Activated B cell treated with CpG ODN at 0.5 μM for 24 hours (primary cell): Measurements from ENCODE around the gene QSOX2. TPM values are rescaled to one million over a fixed set of nuclear protein-coding genes. Genes with fewer than 3 reads are reported as not detected.
A peak's percentile ranks its signal among the peaks of the same experiment; 100 is the strongest.

Experiments
- ATAC-seq: fragments of 200-7000 bp; cut with Tn5 transposase; one replicate; pipeline ENCODE4 v1.10.0; 2021; ENCODE audit warnings: low read depth, mild to moderate bottlenecking, moderate library complexity
- CTCF ChIA-PET: fragments of 350-600 bp; sonication (Branson Sonifier 250); formaldehyde crosslinking; loops from one replicate; lab custom pipeline; 2021; ENCODE audit warnings: antibody characterized with exemption; lab: Charles Lee
- POLR2A ChIA-PET: fragments of 350-600 bp; sonication (Branson Sonifier 250); formaldehyde crosslinking; loops from one replicate; lab custom pipeline; 2021; ENCODE audit warnings: antibody characterized with exemption; lab: Charles Lee
- DNase-seq: peaks from one replicate; pipeline ENCODE4 v3.0.0; 2022
- H3K27ac Mint-ChIP-seq: one replicate; pipeline ENCODE4 v1.8.0; 2020; ENCODE audit warnings: mixed read lengths
- H3K27me3 Mint-ChIP-seq: one replicate; pipeline ENCODE4 v1.8.0; 2021; ENCODE audit warnings: mixed read lengths
- H3K36me3 Mint-ChIP-seq: one replicate; pipeline ENCODE4 v1.8.0; 2021; ENCODE audit warnings: low read depth, mixed read lengths
- H3K4me1 Mint-ChIP-seq: one replicate; pipeline ENCODE4 v1.8.0; 2021; ENCODE audit warnings: mixed read lengths
- H3K4me3 Mint-ChIP-seq: one replicate; pipeline ENCODE4 v1.8.0; 2020; ENCODE audit warnings: mild to moderate bottlenecking, mixed read lengths
- H3K9me3 Mint-ChIP-seq: one replicate; pipeline ENCODE4 v1.8.0; 2020; ENCODE audit warnings: mixed read lengths
- intact Hi-C: fragments of 100-400 bp; cut with micrococcal nuclease; formaldehyde crosslinking; loops from one replicate; pipeline ENCODE4 v1.15.1; 2024
- total RNA-seq: library from RNA; stranded (reverse); gene quantifications from 2 replicates; pipeline ENCODE4 v1.2.3, GENCODE V29; 2022
- TF ChIP-seq, protein P1 (sequence below): fragments of 200-600 bp; IDR thresholded peaks from one replicate; pipeline ENCODE4 v1.8.0; 2022; ENCODE audit warnings: antibody characterized with exemption, mild to moderate bottlenecking

QSOX2 gene
- total RNA-seq, 1 donor from 2014 or later, result 49.1 TPM

DNA sequence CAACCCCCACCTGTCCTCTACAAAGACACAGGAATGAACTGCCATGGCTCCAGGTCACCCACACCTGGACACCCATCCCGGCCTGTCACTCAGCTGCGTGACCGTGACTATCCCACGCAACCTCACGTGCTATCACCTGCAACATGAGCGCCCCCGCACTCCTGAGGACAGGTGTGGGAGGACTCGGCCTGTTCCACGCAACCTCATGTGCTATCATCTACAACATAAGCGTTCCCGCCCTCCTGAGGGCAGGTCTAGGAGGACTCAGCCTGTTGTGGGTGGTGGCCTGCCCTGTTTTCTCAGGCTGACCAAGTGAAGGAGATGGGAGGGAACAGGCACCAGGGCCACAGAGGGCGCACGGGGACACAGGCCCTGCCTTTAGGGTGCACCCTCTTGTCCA lies 4.1 kb downstream of the QSOX2 start:
- ATAC-seq, result no peak

DNA sequence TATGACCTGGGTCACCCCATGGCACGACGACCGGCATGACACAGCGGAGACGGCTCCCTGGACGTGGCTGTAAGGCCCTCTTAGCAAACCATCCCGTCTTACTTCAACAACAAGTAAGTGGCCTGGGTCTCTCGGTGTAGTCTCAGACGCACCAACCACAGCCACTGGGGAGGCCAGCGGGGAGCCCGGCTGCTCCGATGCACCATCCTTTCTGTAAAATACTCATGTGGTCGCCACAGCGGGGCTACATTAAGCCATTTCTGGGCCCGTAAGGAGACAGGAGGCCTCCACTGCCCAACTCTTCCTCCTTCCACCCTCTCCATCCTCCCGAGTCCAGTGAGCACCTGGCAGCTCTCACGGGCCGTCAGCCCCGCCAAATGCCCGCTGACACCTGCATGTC lies 4.7 kb downstream of the QSOX2 start:
- TF ChIP-seq, protein P1, sequence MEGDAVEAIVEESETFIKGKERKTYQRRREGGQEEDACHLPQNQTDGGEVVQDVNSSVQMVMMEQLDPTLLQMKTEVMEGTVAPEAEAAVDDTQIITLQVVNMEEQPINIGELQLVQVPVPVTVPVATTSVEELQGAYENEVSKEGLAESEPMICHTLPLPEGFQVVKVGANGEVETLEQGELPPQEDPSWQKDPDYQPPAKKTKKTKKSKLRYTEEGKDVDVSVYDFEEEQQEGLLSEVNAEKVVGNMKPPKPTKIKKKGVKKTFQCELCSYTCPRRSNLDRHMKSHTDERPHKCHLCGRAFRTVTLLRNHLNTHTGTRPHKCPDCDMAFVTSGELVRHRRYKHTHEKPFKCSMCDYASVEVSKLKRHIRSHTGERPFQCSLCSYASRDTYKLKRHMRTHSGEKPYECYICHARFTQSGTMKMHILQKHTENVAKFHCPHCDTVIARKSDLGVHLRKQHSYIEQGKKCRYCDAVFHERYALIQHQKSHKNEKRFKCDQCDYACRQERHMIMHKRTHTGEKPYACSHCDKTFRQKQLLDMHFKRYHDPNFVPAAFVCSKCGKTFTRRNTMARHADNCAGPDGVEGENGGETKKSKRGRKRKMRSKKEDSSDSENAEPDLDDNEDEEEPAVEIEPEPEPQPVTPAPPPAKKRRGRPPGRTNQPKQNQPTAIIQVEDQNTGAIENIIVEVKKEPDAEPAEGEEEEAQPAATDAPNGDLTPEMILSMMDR, result no peak
- Mint-ChIP-seq H3K36me3 (peaks cover 50% of the 10 kb centered on the region), H3K4me1 (peaks cover 83% of the 10 kb centered on the region), H3K27ac (peak overlapping the region; percentile 92), H3K9me3 (no peaks in the 10 kb centered on the region), H3K4me3 (peak overlapping the region; percentile 50), H3K27me3 (no peaks in the 10 kb centered on the region)
- DNase-seq, result no peak
- CTCF ChIA-PET, result interaction anchor here (0.9 kb wide), 1 partner anchor 70 kb away, joined by 6 read pairs; no protein-coding TSS in a partner anchor
- POLR2A ChIA-PET, result interaction anchor here (1.3 to 2.4 kb wide), 4 partner anchors 15 to 48 kb away, joined by 4 to 60 read pairs (median 10); no protein-coding TSS in a partner anchor
- ATAC-seq, result no peak
- intact Hi-C loops, result loop anchor here (1.0 to 10.0 kb wide), 3 partner anchors 16 to 164 kb away; partner anchors contain the start of genes LHX3 and SNAPC4

More for the DNA sequence above, 4.1 kb downstream of the QSOX2 start:
- intact Hi-C loops, result loop anchor here (5.0 to 10.0 kb wide), 2 partner anchors 34 to 163 kb away; partner anchors contain the start of genes LHX3 and SNAPC4
- peak overlapping the region; percentile 50 for H3K4me3 Mint-ChIP-seq
- H3K36me3 Mint-ChIP-seq, result peaks cover 46% of the 10 kb centered on the region
- H3K9me3 Mint-ChIP-seq, result no peaks in the 10 kb centered on the region
- peaks cover 82% of the 10 kb centered on the region for H3K4me1 Mint-ChIP-seq
- DNase-seq, result no peak
- peak overlapping the region; percentile 92 for H3K27ac Mint-ChIP-seq
- TF ChIP-seq, protein P1, result no peak
- CTCF ChIA-PET, result interaction anchor here (0.9 to 2.2 kb wide), 2 partner anchors 26 to 71 kb away, joined by 6 to 8 read pairs; no protein-coding TSS in a partner anchor
- POLR2A ChIA-PET, result interaction anchor here (2.4 to 2.8 kb wide), 2 partner anchors 16 to 17 kb away, joined by 33 to 60 read pairs; no protein-coding TSS in a partner anchor
- no peaks in the 10 kb centered on the region for H3K27me3 Mint-ChIP-seq

DNA sequence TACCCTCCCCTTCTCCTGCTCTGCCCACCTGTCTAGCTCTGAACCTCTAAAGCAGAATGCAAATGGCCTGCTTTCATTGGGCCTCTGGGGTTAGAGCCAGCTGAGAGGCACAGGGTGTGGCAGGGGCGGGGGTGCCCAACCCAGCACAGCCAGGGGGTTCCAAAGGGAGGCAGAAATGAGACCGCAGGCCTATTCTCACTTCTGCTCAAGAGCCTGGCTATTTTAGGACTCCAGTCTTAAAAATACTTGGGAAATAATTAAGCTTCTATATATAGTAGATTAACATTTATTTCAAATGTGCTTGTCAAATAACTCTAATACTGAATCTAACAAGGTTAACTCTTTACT lies 5.7 kb downstream of the QSOX2 start:
- POLR2A ChIA-PET, result interaction anchor here (0.7 to 2.4 kb wide), 11 partner anchors 9 to 107 kb away, joined by 3 to 60 read pairs (median 3); no protein-coding TSS in a partner anchor
- Mint-ChIP-seq H3K27me3 (no peaks in the 10 kb centered on the region), H3K27ac (peak overlapping the region; percentile 79), H3K4me3 (peak overlapping the region; percentile 76), H3K36me3 (peaks cover 58% of the 10 kb centered on the region), H3K9me3 (no peaks in the 10 kb centered on the region), H3K4me1 (peaks cover 90% of the 10 kb centered on the region)
- peak; percentile 78 for ATAC-seq
- peak; percentile 64 for DNase-seq
- intact Hi-C loops, result loop anchor here (1.0 to 10.0 kb wide), 4 partner anchors 15 to 165 kb away; partner anchors contain the start of genes LHX3 and SNAPC4
- CTCF ChIA-PET, result interaction anchor here (0.6 to 1.6 kb wide), 7 partner anchors 12 to 134 kb away, joined by 3 to 15 read pairs (median 5); no protein-coding TSS in a partner anchor
- TF ChIP-seq, protein P1, result no peak

DNA sequence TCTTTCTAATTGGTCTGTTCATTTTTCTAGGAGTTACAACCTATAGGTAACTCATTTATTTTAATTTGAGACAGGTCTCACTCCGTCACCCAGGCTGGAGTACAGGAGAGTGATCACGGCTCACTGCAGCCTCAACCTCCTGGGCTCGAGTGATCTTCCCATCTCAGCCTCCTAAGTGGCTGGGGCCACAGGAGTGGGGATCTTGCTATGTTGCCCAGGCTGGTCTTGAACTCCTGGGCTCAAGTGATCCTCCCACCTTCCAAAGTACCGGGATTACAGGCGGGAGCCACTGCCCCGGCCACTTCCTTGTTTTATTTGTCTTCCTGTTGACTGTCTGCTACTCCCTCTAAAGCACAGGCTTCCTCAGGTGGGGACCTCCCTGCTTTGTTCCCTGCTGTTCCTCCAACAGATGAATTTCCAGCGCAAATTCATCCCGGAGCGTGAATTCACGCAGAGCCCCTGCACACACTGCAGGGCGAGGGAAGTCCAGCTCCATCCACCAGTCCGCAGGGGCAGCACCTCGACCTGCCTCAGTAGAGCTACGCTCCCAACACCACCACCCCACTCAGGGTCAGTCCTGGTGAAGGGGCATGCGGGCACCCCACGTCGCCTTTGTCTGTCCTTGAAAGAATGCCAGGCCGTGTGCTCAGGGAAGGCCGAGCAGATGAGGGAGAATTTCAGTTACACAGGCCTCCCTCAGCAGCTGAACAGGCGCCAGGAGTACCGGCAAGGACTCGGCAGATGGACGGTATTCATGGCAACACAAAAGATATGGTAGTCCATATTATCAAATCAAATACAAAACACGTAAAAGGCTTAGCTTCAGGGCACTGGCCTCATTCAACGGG lies 6.3 kb downstream of the QSOX2 start:
- Mint-ChIP-seq H3K27ac (peak overlapping the region; percentile 79), H3K27me3 (no peaks in the 10 kb centered on the region), H3K36me3 (peaks cover 58% of the 10 kb centered on the region), H3K4me1 (peaks cover 90% of the 10 kb centered on the region), H3K9me3 (no peaks in the 10 kb centered on the region), H3K4me3 (peak overlapping the region; percentile 76)
- CTCF ChIA-PET, result interaction anchor here (0.9 to 1.6 kb wide), 6 partner anchors 11 to 69 kb away, joined by 4 to 15 read pairs (median 5); no protein-coding TSS in a partner anchor
- TF ChIP-seq, protein P1, result no peak
- ATAC-seq (no peak), DNase-seq (no peak)
- intact Hi-C loops, result loop anchor here (5.0 kb wide), 1 partner anchor 42 kb away; no protein-coding TSS in a partner anchor
- POLR2A ChIA-PET, result interaction anchor here (0.7 to 2.4 kb wide), 11 partner anchors 8 to 106 kb away, joined by 3 to 60 read pairs (median 3); no protein-coding TSS in a partner anchor
